Measurements from ENCODE around the gene FER1L5. TPM values are rescaled to one million over a fixed set of nuclear protein-coding genes. Genes with fewer than 3 reads are reported as not detected.
"Not testable (repeated sequence)": the region's sequence is repeated elsewhere in the genome, so short reads cannot be mapped to it uniquely, and the experiment has no call there.

FER1L5 gene
- total RNA-seq, 1 donor from 2014 or later = not detected

- no peak for DNase-seq (ENCODE audit: low read depth)
These were observed 8.9 kb upstream of the FER1L5 start for GRCh38 chr2:96633641-96634040.

- peak; percentile 20 for DNase-seq (ENCODE audit: low read depth)
These were observed 5.9 kb upstream of the FER1L5 start for GRCh38 chr2:96636551-96637171.

- DNase-seq (ENCODE audit: low read depth) = peak; percentile 83
These were observed 5.0 kb upstream of the FER1L5 start for GRCh38 chr2:96637385-96638143.

- DNase-seq (ENCODE audit: low read depth) = peak; percentile 92
These were observed 4.1 kb upstream of the FER1L5 start, which contains the start of gene KANSL3 for GRCh38 chr2:96638144-96639121. Gene KANSL3, minus strand, starts transcription at chr2:96638312. Its CDS starts 1,177 bp downstream, at chr2:96637135.

GRCh38 chr2:96647681-96648080, 5.1 kb downstream of the FER1L5 start:
- no peak for DNase-seq (ENCODE audit: low read depth)

GRCh38 chr2:96648306-96648930, 5.9 kb downstream of the FER1L5 start:
- DNase-seq (ENCODE audit: low read depth) = no peak

GRCh38 chr2:96649342-96649741, 6.8 kb downstream of the FER1L5 start:
- DNase-seq (ENCODE audit: low read depth) = no peak

GRCh38 chr2:96651793-96652192, 9.2 kb downstream of the FER1L5 start:
- no peak for DNase-seq (ENCODE audit: low read depth)

- DNase-seq (ENCODE audit: low read depth) = not testable (repeated sequence)
These were observed 12.2 kb downstream of the FER1L5 start for GRCh38 chr2:96654791-96655190.

- no peak for DNase-seq (ENCODE audit: low read depth)
These were observed 13.0 kb downstream of the FER1L5 start for GRCh38 chr2:96655526-96655925.

- no peak for DNase-seq (ENCODE audit: low read depth)
These were observed 14.0 kb downstream of the FER1L5 start for GRCh38 chr2:96656540-96656939.

GRCh38 chr2:96661324-96661723, 18.8 kb downstream of the FER1L5 start:
- no peak for DNase-seq (ENCODE audit: low read depth)

GRCh38 chr2:96662360-96662759, 19.8 kb downstream of the FER1L5 start:
- DNase-seq (ENCODE audit: low read depth) = no peak

- no peak for DNase-seq (ENCODE audit: low read depth)
These were observed 20.6 kb downstream of the FER1L5 start for GRCh38 chr2:96663177-96663576.

GRCh38 chr2:96663829-96664228, 21.3 kb downstream of the FER1L5 start:
- no peak for DNase-seq (ENCODE audit: low read depth)

- no peak for DNase-seq (ENCODE audit: low read depth)
These were observed 21.9 kb downstream of the FER1L5 start for GRCh38 chr2:96664366-96664925.

GRCh38 chr2:96665083-96665569, 22.6 kb downstream of the FER1L5 start:
- DNase-seq (ENCODE audit: low read depth) = peak; percentile 80

- DNase-seq (ENCODE audit: low read depth) = not testable (repeated sequence)
These were observed 23.2 kb downstream of the FER1L5 start for GRCh38 chr2:96665717-96666116.

- no peak for DNase-seq (ENCODE audit: low read depth)
These were observed 26.2 kb downstream of the FER1L5 start for GRCh38 chr2:96668771-96669170.

GRCh38 chr2:96669539-96670215, 27.1 kb downstream of the FER1L5 start:
- DNase-seq (ENCODE audit: low read depth) = no peak

Data from myocyte (in vitro differentiated cells).